ENCODE results near the gene GRID1.

The GRID1 gene

DNA sequence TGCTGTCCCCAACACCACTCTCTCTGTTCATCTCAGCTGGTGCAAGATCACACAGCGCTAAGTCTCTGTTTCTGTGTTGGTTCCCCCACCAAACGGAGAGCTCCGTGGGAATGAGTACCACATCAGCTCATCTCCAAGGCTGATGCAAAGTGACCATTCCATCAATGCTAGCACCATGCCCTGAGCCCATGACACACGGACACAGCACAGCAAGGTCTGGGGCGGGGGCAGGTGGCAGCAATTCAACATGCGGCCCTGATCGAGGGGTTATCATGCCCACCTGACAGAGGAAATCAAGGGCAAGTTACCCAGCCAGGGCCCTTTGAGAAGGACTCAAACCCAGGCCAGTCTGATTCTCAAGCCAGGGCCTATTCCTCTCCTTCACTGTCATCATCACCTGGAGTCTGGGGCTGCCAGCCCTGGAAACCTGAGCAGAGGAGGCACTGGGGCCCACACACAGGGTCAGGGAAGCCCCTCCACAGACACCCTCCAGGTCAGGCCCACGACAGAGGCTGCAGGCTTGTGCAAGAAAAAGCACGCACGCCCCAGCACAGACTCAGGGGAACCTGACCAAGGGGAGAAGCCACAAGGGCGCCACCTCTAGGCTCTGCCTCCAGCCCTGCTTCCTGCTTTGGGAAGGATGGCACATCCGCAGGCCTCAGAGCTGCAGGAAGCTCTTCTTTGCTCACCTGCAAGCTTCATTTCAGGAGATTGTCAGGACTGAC lies 74.8 kb downstream of the GRID1 start:
- DNase-seq (ENCODE audit: low spot score) = no peak

DNA sequence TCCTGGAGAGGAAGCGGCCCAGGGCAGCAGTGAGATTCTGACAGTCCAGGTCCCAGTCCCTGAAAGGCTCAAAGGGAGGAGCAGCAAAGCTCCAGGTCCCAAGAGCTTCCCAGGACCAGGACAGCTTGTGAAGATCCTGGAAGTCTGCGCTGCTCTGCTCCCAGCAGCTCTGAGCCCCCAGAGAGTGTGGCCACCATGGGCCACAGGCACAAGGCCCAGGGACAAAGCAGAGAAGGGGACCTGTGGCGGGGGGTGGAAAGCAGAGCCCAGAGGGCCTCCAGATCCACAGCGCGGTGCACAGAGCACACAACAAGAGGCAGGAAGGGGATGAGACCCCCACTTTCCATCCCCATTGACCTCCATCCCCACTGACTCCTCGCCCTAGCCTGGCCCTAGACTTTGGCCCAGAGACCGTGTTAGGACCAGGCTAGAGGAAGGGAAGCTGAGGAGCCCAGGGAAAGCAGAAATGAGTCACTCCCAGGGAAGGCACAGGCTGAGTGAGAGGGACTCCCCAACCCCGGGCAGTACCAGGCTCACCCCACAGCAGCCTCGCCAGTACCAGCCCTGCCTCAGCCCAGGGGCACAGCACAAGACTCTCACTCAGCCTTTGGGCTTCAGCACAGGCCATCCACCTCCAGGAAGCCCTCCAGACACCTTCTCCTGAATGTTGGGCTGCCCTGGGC lies 75.5 kb downstream of the GRID1 start:
- DNase-seq (ENCODE audit: low spot score) = no peak

DNA sequence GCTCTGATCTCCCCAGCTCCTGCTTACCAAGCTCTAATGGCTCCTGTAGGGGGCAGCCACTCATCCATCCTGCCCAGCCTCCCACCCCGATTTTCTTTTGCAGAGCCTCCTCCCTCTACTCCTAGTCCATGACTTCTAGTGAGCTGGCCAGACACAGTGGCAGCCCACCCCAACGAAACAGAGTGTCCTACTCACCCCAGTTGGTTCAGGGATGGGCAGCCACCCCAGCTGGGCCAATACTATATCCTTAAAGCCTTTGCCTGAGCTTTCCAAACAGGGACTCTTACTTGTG lies 77.1 kb downstream of the GRID1 start:
- DNase-seq (ENCODE audit: low spot score) = no peak

DNA sequence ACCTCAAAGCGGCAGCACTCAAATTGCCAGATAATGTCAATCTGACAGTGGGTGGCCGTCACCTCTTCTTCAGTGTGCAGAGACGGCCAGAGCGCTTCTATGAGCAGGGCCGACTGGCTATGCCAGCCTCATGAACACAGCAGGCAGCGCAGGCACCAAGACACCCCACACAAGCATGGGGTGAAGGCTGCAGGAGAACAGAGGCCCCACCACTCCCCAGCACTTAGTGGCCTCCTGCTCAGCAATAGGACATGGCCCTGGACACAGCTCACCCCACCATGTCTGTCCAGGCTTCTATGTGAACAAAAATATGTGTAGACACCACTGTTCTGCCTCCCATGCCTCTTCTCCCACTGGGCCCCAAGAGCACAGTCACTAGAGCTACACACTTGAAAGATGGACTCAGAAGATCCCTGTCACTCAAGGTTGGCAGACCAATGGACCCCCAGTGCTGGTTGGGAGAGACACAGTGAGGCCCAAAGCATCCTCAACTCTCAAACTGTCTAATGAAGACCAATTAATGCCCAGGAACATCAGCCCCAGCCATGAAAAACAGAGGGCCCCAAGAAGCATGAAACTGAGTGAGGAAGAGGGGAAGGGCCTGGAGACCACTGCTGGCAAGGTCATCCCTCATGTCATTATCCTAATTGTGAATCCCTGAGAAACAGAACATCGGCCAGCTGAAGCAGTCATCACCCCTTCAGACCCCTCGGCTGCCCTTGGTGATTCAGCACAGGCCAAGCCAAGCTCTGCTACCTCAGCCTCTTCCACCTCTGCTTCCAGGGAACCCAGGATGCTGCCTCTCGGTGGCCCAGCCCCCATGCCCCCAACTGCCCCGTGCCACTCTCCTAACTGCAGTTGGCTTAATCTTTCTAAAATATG lies 77.7 kb downstream of the GRID1 start:
- DNase-seq (ENCODE audit: low spot score) = no peak

DNA sequence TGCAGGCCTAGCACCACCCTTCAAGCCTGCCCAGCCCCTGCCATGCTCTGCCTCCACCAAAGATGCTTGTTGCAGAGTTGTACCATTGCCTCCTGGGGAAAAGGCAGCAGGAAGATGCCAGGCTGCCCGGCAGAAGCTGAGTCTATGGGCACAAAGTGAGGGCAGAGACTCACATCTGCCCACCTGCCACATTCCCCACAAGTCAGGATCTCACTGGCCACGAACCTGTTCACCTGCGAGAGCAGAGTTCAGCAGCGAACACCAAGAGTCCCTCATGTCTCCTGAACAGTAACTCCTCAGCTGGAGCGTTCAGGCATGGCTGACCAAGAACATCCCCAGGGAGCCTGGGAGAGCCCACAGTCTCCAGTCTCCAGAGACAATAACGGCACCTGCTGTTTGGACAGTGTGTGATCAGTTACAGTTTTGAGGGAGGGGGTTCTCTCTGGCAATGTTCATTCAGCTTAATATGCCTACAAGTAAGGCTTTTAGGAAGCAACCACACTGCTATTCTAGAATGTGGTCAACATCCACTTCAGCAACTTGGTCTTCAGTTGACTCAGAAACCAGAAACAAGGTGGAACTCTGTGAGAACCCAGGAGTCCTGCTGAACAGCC lies 78.5 kb downstream of the GRID1 start:
- DNase-seq (ENCODE audit: low spot score) = no peak

- DNase-seq (ENCODE audit: low spot score) = no peak
Observed at GRCh38 chr10:86287110-86287793, 79.3 kb downstream of the GRID1 start.

DNA sequence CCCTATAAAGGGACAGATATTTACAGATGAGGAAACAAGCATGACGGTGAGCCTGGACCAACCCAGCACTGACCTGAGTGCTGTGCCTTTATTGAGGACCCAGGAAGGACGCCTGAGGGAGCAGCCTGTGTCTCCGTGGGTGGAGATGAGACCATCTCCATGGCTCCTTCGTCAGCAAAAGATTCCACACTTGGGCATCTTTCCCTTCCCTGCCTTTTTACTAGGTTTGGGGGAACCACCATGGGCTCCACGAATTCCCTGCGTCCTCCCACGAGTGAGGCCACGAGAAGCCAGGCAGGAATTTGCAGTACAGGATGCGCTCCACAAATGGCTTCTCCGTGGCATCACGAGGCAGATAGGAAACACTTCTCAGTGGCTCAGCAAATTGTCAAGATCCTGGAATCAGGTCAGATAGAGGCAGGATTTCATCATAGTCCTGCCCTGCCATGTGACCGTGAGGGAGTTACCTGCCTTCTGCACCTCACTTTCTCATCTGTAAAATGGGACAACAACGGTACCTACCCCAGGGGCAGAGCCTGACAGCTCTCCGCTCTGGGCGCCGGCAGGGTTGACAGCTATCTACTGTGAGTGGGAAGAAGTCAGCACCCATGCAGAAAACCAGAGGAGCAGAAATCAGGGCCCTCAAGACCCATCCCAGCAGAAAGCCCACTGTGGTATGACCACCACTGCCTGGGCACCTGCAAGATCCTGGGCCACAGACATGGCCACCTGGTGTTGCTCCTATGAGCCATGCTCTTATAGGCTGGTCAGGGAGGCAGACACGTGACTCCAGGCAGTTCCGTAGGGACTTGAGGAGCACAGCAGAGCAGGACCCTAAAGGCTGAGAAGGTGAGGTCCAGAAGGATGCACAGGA lies 80.1 kb downstream of the GRID1 start:
- no peak for DNase-seq (ENCODE audit: low spot score)

GRCh38 chr10:86285136-86285790 lies 81.3 kb downstream of the GRID1 start:
- DNase-seq (ENCODE audit: low spot score) = no peak

DNA sequence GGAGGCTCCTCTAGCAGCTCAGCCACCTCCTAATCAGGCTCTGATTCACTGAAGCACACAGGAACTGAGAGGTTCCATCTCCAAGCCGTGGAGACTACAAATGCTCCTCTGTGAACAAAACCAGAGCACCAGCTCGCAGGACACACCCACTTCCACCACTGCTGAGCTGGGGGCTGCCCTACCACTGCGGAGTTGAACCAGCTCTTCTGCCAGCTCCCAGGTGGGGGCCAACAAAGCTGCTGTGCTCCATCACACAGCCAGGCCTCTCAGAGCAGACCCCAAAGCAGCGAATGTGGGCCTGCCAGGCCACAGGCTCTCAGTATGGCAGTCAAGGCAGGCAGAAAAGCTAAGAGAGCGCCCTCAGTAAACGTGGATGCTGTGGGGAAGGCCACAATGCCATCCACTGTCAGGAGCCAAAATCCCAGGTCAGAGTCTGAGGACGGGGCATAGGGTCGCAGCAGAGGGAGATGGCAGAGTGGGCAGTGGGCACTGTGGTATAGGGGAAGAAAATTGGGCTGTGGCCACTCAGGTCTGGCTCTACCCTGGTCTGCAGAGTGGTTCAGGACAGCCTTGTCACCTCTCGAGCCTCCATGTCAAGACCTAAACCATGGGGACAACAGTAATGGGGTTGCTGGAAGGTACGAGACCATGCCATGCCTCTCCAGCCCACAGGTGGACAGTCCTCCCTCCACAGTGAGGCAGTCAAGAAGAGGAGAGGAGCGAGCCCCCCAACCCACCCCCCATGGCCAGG lies 82.1 kb downstream of the GRID1 start:
- no peak for DNase-seq (ENCODE audit: low spot score)

DNA sequence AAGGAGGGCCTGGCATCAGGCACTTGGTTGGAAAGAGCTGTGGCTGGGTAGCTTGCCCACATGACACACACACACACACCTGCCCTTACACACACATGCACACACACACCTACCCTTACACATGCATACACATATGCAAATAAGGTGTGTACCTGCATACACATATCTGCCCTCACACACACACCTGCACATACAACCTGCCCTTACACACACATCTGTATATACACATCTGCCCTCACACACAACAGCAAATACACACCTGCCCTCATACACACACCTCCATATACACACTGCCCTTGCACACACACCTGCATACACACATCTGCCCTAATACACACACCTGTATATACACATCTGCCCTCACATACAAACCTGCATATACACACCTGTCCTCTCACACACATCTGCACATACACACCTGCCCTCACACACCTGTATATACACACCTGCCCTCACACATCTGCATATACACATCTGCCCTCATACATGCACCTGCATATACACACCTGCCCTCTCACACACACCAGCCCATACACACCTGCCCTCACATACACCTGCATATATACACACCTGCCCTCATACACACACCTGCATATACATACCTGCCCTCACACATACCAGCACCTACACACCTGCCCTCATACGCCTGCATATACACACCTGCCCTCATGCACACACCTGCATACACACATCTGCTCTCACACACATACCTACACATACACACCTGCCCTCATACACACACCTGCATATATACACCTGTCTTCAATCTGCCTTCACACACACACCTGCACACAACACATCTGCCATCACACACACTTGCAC lies 82.9 kb downstream of the GRID1 start:
- no peak for DNase-seq (ENCODE audit: low spot score)

DNA sequence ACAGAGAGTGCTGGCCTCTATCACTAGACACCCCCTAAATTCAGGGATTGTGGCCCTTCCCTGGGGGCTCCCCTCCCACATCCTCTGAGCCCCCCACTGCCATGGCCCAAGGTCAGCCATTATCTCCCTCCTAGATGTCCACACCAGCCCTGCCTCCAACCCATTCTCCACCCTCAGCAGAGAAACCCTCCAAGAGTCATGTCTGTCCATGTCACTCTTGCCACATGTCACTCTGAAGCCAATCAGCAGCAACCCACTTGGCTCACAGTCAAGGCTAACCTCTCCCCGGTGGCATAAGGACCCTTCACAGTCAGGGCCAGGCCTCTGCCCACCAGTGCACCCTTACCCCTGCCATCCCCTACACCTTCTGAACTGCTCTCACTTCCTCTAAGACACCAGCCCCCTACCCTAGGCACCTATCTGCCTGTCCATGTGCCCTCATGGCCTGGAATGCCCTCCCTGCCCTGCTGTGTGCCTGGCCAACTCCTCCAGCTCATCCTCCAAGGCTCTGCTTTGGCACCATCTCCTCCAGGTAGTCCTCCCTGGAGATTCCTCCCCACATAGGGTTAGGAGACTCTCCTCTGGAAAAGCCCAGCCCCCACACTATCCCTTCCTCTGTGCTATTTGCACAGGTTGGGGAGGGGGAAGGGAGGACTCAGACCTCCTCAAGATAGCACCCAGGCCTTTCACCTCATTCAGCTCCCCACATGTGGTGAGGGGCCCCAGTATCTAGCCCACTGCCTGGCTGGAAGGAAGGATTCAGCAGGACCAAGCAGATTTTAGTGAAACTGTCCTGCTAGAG lies 83.7 kb downstream of the GRID1 start:
- no peak for DNase-seq (ENCODE audit: low spot score)

DNA sequence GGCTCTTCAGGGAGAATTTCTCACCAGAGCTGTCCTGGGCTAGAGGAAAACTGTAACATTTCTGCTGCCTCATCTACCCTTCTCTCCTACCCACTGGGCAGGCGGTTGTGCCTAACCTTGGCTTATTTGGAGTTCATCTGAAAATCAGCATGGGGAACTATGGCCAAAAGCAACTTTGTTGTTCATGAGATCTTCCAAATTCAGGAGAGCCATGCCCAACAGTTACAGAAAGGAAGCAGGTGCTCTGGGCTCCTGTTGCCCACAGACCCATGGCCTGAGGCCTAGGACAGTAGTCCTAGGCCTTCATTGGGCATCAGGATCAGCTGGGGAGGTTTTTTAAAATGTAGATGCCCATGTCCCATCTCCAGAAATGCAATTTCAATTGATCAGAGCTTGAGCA lies 85.2 kb downstream of the GRID1 start:
- DNase-seq (ENCODE audit: low spot score) = no peak

DNA sequence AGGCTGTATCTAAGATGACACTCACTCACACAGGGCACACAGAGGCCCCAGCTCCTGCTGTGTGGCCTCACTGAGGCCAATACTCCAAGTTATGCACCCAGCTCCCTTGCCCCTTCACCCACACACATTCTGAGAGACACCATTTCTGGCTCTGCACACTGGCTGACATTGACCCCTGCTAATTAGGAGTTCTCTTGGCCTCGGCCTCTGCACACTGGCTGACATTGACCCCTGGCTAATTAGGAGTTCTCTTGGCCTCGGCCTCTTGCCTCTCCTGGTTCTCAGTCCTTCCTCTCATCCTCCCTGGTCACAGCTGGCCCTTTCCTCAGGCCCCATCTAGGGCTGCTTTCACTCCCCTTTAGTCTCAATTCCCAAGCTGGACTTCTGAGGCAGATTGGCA lies 97.3 kb downstream of the GRID1 start:
- no peak for DNase-seq (ENCODE audit: low spot score)

GRCh38 chr10:86267286-86268195 lies 99.1 kb downstream of the GRID1 start:
- peak; percentile 62 for DNase-seq (ENCODE audit: low spot score)

GRCh38 chr10:86266446-86267242 lies 100.0 kb downstream of the GRID1 start:
- no peak for DNase-seq (ENCODE audit: low spot score)

GRCh38 chr10:86265895-86266259 lies 100.7 kb downstream of the GRID1 start:
- DNase-seq (ENCODE audit: low spot score) = no peak

Data from putamen (tissue), 1 donor.